HEK293 (cell line): ENCODE measurements around the gene TANC1.

ENCODE experiments used
- CTCF ChIA-PET: fragments of 350-600 bp; formaldehyde crosslinking; extraction: SDS; loops from one replicate; lab custom pipeline; 2021; ENCODE audit warnings: antibody characterized with exemption; lab: Yijun Ruan, JAX
- POLR2A ChIA-PET: fragments of 300-600 bp; formaldehyde crosslinking; extraction: SDS; loops from one replicate; lab custom pipeline; 2020; ENCODE audit warnings: antibody characterized with exemption, inconsistent platforms; lab: Yijun Ruan, JAX
- H3K27ac ChIP-seq: fragments of 200-500 bp; sonication (Bioruptor generic); 2 replicates; pipeline ENCODE4 v1.5.1; 2014; ENCODE audit warnings: low read depth, low read length, control low read depth, inconsistent platforms; ENCODE audit errors: extremely low read depth
- H3K36me3 ChIP-seq, 2 experiments: fragments of 200-500 bp in 1 of 2; sonication (Bioruptor generic) in 1 of 2; 1 replicate in 1 of 2; 2 replicates in 1 of 2; pipeline ENCODE4 v1.5.1; 2014 to 2017; ENCODE audit warnings: inconsistent platforms in 2 of 2, low read length in 2 of 2; ENCODE audit not compliant: control insufficient read depth in 2 of 2, insufficient read depth in 1 of 2
- H3K4me1 ChIP-seq: fragments of 200-500 bp; sonication (Bioruptor generic); 2 replicates; pipeline ENCODE4 v1.5.1; 2014; ENCODE audit warnings: mild to moderate bottlenecking, low read length, inconsistent platforms; ENCODE audit not compliant: control insufficient read depth, insufficient read depth
- H3K4me3 ChIP-seq: 2 replicates; pipeline ENCODE4 v1.5.1; 2011; ENCODE audit warnings: low read depth, mild to moderate bottlenecking, control low read depth, low read length, moderate library complexity
- H3K9me3 ChIP-seq: fragments of 200-500 bp; sonication (Bioruptor generic); 2 replicates; pipeline ENCODE4 v1.5.1; 2014; ENCODE audit warnings: low read depth, low read length, inconsistent platforms; ENCODE audit not compliant: control insufficient read depth, insufficient read depth
- AEBP2 ChIP-seq: fragments of 450-650 bp; formaldehyde crosslinking; IDR thresholded peaks from 2 replicates; pipeline ENCODE4 v1.5.1; 2016; ENCODE audit warnings: missing biosample characterization, missing genetic modification characterization, borderline replicate concordance
- GLI2 ChIP-seq: fragments of 450-650 bp; formaldehyde crosslinking; IDR thresholded peaks from 2 replicates; pipeline ENCODE4; 2017; ENCODE audit warnings: missing biosample characterization, missing genetic modification characterization, low read depth, borderline replicate concordance
- HOXC10 ChIP-seq: sonication (generic); formaldehyde crosslinking; IDR thresholded peaks from 2 replicates; pipeline ENCODE4 v1.8.1; 2023; ENCODE audit warnings: mild to moderate bottlenecking, missing genetic modification reagents
- PBX3 ChIP-seq: sonication (generic); formaldehyde crosslinking; IDR thresholded peaks from 2 replicates; pipeline ENCODE4 v1.8.1; 2022; ENCODE audit warnings: mild to moderate bottlenecking, moderate library complexity, missing genetic modification reagents
- TRIM28 ChIP-seq: IDR thresholded peaks from 2 replicates; pipeline ENCODE4 v1.6.1; 2011; ENCODE audit warnings: low read length, control low read depth, borderline replicate concordance
- WT1 ChIP-seq: fragments of 450-650 bp; formaldehyde crosslinking; IDR thresholded peaks from 2 replicates; pipeline ENCODE4 v1.5.1; 2016; ENCODE audit warnings: missing biosample characterization, missing genetic modification characterization
- ZBTB21 ChIP-seq: fragments of 450-650 bp; formaldehyde crosslinking; IDR thresholded peaks from 2 replicates; pipeline ENCODE4 v1.5.1; 2017; ENCODE audit warnings: missing biosample characterization, missing genetic modification characterization
- ZEB2 ChIP-seq: fragments of 450-650 bp; formaldehyde crosslinking; IDR thresholded peaks from 2 replicates; pipeline ENCODE4 v1.5.1; 2016; ENCODE audit warnings: missing biosample characterization, missing genetic modification characterization
- ZNF138 ChIP-seq: fragments of 450-650 bp; formaldehyde crosslinking; IDR thresholded peaks from 2 replicates; pipeline ENCODE4 v1.5.1; 2016; ENCODE audit warnings: missing biosample characterization, missing genetic modification characterization, borderline replicate concordance
- ZNF169 ChIP-seq: fragments of 450-650 bp; formaldehyde crosslinking; IDR thresholded peaks from 2 replicates; pipeline ENCODE4 v1.5.1; 2016; ENCODE audit warnings: missing biosample characterization, missing genetic modification characterization
- ZNF174 ChIP-seq: fragments of 450-650 bp; formaldehyde crosslinking; IDR thresholded peaks from 2 replicates; pipeline ENCODE4 v1.5.0; 2017; ENCODE audit warnings: missing biosample characterization, mild to moderate bottlenecking, missing genetic modification characterization
- ZNF211 ChIP-seq: fragments of 450-650 bp; formaldehyde crosslinking; IDR thresholded peaks from 2 replicates; pipeline ENCODE4 v1.5.1; 2016; ENCODE audit warnings: low read depth, missing biosample characterization, missing genetic modification characterization
- ZNF248 ChIP-seq: fragments of 450-650 bp; formaldehyde crosslinking; IDR thresholded peaks from 2 replicates; pipeline ENCODE4 v1.5.1; 2017; ENCODE audit warnings: missing biosample characterization, missing genetic modification characterization
- ZNF341 ChIP-seq: fragments of 450-650 bp; formaldehyde crosslinking; IDR thresholded peaks from 2 replicates; pipeline ENCODE4; 2016; ENCODE audit warnings: low read depth, missing biosample characterization, missing genetic modification characterization
- ZNF350 ChIP-seq: fragments of 450-650 bp; formaldehyde crosslinking; IDR thresholded peaks from 2 replicates; pipeline ENCODE4 v1.5.0; 2017; ENCODE audit warnings: missing biosample characterization, mild to moderate bottlenecking, missing genetic modification characterization
- ZNF362 ChIP-seq: fragments of 450-650 bp; formaldehyde crosslinking; IDR thresholded peaks from 2 replicates; pipeline ENCODE4 v1.5.1; 2016; ENCODE audit warnings: missing biosample characterization, missing genetic modification characterization
- ZNF518A ChIP-seq: fragments of 450-650 bp; formaldehyde crosslinking; conservative IDR thresholded peaks from 2 replicates; pipeline ENCODE4 v1.5.1; 2016; ENCODE audit warnings: low read depth, missing biosample characterization, missing genetic modification characterization
- ZNF658 ChIP-seq: fragments of 450-650 bp; formaldehyde crosslinking; IDR thresholded peaks from 2 replicates; pipeline ENCODE4; 2016; ENCODE audit warnings: missing biosample characterization, missing genetic modification characterization
- ZNF776 ChIP-seq: fragments of 450-650 bp; formaldehyde crosslinking; IDR thresholded peaks from 2 replicates; pipeline ENCODE4 v1.5.0; 2017; ENCODE audit warnings: missing biosample characterization, missing genetic modification characterization, borderline replicate concordance
- ZNF785 ChIP-seq: fragments of 450-650 bp; formaldehyde crosslinking; IDR thresholded peaks from 2 replicates; pipeline ENCODE4 v1.5.1; 2016; ENCODE audit warnings: missing biosample characterization, missing genetic modification characterization

The TANC1 gene

GRCh38 chr2:159022019-159022418, 53.6 kb downstream of the TANC1 start (continued):
- TF ChIP-seq ZNF248 (tag by site-specific recombination) (no peak), HOXC10 (CRISPR knock-in tag) (no peak)
- TF ChIP-seq, all 188 proteins: peak for 0

- Histone ChIP-seq H3K4me1 (peaks cover 7% of the 10 kb centered on the region; the same call in 1 of the 2 replicates), H3K27ac (no peak overlapping the region), H3K9me3 (no peaks in the 10 kb centered on the region), H3K4me3 (no peak overlapping the region), H3K36me3 (no peaks in the 10 kb centered on the region; a peak in 1 of 3 replicates)
- CTCF ChIA-PET: interaction anchor here (0.6 to 1.9 kb wide), 2 partner anchors 52 to 93 kb away, joined by 4 to 5 read pairs; no protein-coding TSS in a partner anchor
- no peak for TF ChIP-seq ZNF785
- no peak for TF ChIP-seq ZBTB21 (tag by site-specific recombination)
- no peak for TF ChIP-seq ZNF169
- TF ChIP-seq ZNF341 (tag by site-specific recombination): no peak
- TF ChIP-seq ZNF658: no peak
- TF ChIP-seq ZNF362 (tag by site-specific recombination): no peak
- no peak for TF ChIP-seq PBX3 (CRISPR knock-in tag)
- TF ChIP-seq ZNF776 (tag by site-specific recombination): no peak
- no peak for TF ChIP-seq AEBP2
- TF ChIP-seq ZNF138 (tag by site-specific recombination): no peak
- TF ChIP-seq ZEB2 (tag by site-specific recombination): no peak
- TF ChIP-seq ZNF518A (tag by site-specific recombination): no peak
- TF ChIP-seq WT1 (tag by site-specific recombination): no peak
- no peak for TF ChIP-seq ZNF174 (tag by site-specific recombination)
- TF ChIP-seq ZNF211 (tag by site-specific recombination): no peak
- TF ChIP-seq GLI2: no peak
- no peak for TF ChIP-seq ZNF350 (tag by site-specific recombination)
- no peak for TF ChIP-seq TRIM28
- POLR2A ChIA-PET: no interaction called here
Observed at GRCh38 chr2:159026170-159026569, 57.7 kb downstream of the TANC1 start.
